Activated naive CD4-positive, alpha-beta T cell treated with anti-CD3 and anti-CD28 coated beads, Interleukin-2, amount 10 ng/mL, durations not matched to agents 7 days and 5 days (primary cell): ENCODE results near the gene DENND2A.
"Not testable (repeated sequence)": the region's sequence is repeated elsewhere in the genome, so short reads cannot be mapped to it uniquely, and the experiment has no call there.

Source experiments
- CTCF ChIA-PET: fragments of 350-600 bp; sonication (Branson Sonifier 250); formaldehyde crosslinking; loops from one replicate; lab custom pipeline; 2021; ENCODE audit warnings: antibody characterized with exemption; lab: Charles Lee
- DNase-seq: peaks from one replicate; pipeline ENCODE4 v3.0.0-alpha.2; 2020
- H3K27ac Mint-ChIP-seq: one replicate; pipeline ENCODE4 v1.8.0; 2021; ENCODE audit warnings: mild to moderate bottlenecking, moderate library complexity, mixed read lengths
- H3K27me3 Mint-ChIP-seq: one replicate; pipeline ENCODE4 v1.8.0; 2021; ENCODE audit warnings: mild to moderate bottlenecking, mixed read lengths
- H3K36me3 Mint-ChIP-seq: one replicate; pipeline ENCODE4 v1.8.0; 2021; ENCODE audit warnings: mixed read lengths
- H3K4me1 Mint-ChIP-seq: one replicate; pipeline ENCODE4 v1.8.0; 2021; ENCODE audit warnings: mixed read lengths
- H3K4me3 Mint-ChIP-seq: one replicate; pipeline ENCODE4 v1.8.0; 2021; ENCODE audit warnings: mild to moderate bottlenecking, moderate library complexity, mixed read lengths
- H3K9me3 Mint-ChIP-seq: one replicate; pipeline ENCODE4 v1.8.0; 2021; ENCODE audit warnings: mixed read lengths

The DENND2A gene

GRCh38 chr7:140669862-140670261 is 29.2 kb upstream of the DENND2A start:
- not testable (repeated sequence) for DNase-seq, H3K4me3 Mint-ChIP-seq, H3K27ac Mint-ChIP-seq, H3K9me3 Mint-ChIP-seq, H3K36me3 Mint-ChIP-seq
- Mint-ChIP-seq H3K27me3 (peaks cover 12% of the 10 kb centered on the region), H3K4me1 (peaks cover 24% of the 10 kb centered on the region)
- CTCF ChIA-PET = interaction anchor here (1.1 to 1.2 kb wide), 2 partner anchors 25 to 341 kb away, joined by 3 to 4 read pairs; no protein-coding TSS in a partner anchor

- peaks cover 19% of the 10 kb centered on the region for H3K4me1 Mint-ChIP-seq
- H3K27me3 Mint-ChIP-seq = peaks cover 12% of the 10 kb centered on the region
- H3K4me3 Mint-ChIP-seq = no peak overlapping the region
- H3K36me3 Mint-ChIP-seq = no peaks in the 10 kb centered on the region
- CTCF ChIA-PET = interaction anchor here (1.1 to 1.2 kb wide), 2 partner anchors 24 to 341 kb away, joined by 3 to 4 read pairs; no protein-coding TSS in a partner anchor
- DNase-seq = no peak
- no peaks in the 10 kb centered on the region for H3K9me3 Mint-ChIP-seq
- no peak overlapping the region for H3K27ac Mint-ChIP-seq
Observed at GRCh38 chr7:140669352-140669751, 28.7 kb upstream of the DENND2A start.

- DNase-seq = no peak
- H3K27ac Mint-ChIP-seq = no peak overlapping the region
- H3K27me3 Mint-ChIP-seq = peaks cover 15% of the 10 kb centered on the region
- H3K4me1 Mint-ChIP-seq = peaks cover 12% of the 10 kb centered on the region
- no peak overlapping the region for H3K4me3 Mint-ChIP-seq
- H3K9me3 Mint-ChIP-seq = no peaks in the 10 kb centered on the region
- CTCF ChIA-PET = interaction anchor here (1.2 kb wide), 1 partner anchor 23 kb away, joined by 4 read pairs; no protein-coding TSS in a partner anchor
- no peaks in the 10 kb centered on the region for H3K36me3 Mint-ChIP-seq
Observed at GRCh38 chr7:140668641-140669040, 28.0 kb upstream of the DENND2A start.

GRCh38 chr7:140667476-140667875 is 26.9 kb upstream of the DENND2A start:
- DNase-seq = no peak
- no peaks in the 10 kb centered on the region for H3K36me3 Mint-ChIP-seq
- CTCF ChIA-PET = no interaction called here
- peaks cover 15% of the 10 kb centered on the region for H3K27me3 Mint-ChIP-seq
- H3K4me1 Mint-ChIP-seq = peaks cover 9% of the 10 kb centered on the region
- no peak overlapping the region for H3K27ac Mint-ChIP-seq
- no peak overlapping the region for H3K4me3 Mint-ChIP-seq
- no peaks in the 10 kb centered on the region for H3K9me3 Mint-ChIP-seq

GRCh38 chr7:140662938-140663337 is 22.3 kb upstream of the DENND2A start:
- H3K4me3 Mint-ChIP-seq, H3K27ac Mint-ChIP-seq, DNase-seq, CTCF ChIA-PET, H3K9me3 Mint-ChIP-seq, H3K4me1 Mint-ChIP-seq, H3K36me3 Mint-ChIP-seq: not testable (repeated sequence)
- peaks cover 25% of the 10 kb centered on the region for H3K27me3 Mint-ChIP-seq

GRCh38 chr7:140661124-140661523 is 20.5 kb upstream of the DENND2A start:
- no peak for DNase-seq
- no peak overlapping the region for H3K4me3 Mint-ChIP-seq
- no peak overlapping the region for H3K27ac Mint-ChIP-seq
- H3K36me3 Mint-ChIP-seq = no peaks in the 10 kb centered on the region
- no peaks in the 10 kb centered on the region for H3K9me3 Mint-ChIP-seq
- H3K4me1 Mint-ChIP-seq = peaks cover 13% of the 10 kb centered on the region
- CTCF ChIA-PET = interaction anchor here (0.7 to 1.9 kb wide), 2 partner anchors 150 to 242 kb away, joined by 4 to 5 read pairs; no protein-coding TSS in a partner anchor
- H3K27me3 Mint-ChIP-seq = peaks cover 37% of the 10 kb centered on the region

GRCh38 chr7:140659856-140660255 is 19.2 kb upstream of the DENND2A start:
- H3K4me1 Mint-ChIP-seq = peaks cover 19% of the 10 kb centered on the region
- H3K27ac Mint-ChIP-seq = no peak overlapping the region
- CTCF ChIA-PET = interaction anchor here (1.9 kb wide), 1 partner anchor 151 kb away, joined by 5 read pairs; no protein-coding TSS in a partner anchor
- peaks cover 34% of the 10 kb centered on the region for H3K27me3 Mint-ChIP-seq
- DNase-seq = no peak
- H3K4me3 Mint-ChIP-seq = no peak overlapping the region
- H3K9me3 Mint-ChIP-seq = no peaks in the 10 kb centered on the region
- H3K36me3 Mint-ChIP-seq = no peaks in the 10 kb centered on the region

GRCh38 chr7:140657891-140658290 is 17.3 kb upstream of the DENND2A start:
- Mint-ChIP-seq H3K36me3 (no peaks in the 10 kb centered on the region), H3K27ac (no peak overlapping the region), H3K27me3 (peaks cover 35% of the 10 kb centered on the region), H3K9me3 (no peaks in the 10 kb centered on the region), H3K4me1 (peaks cover 21% of the 10 kb centered on the region), H3K4me3 (no peak overlapping the region)
- no peak for DNase-seq
- CTCF ChIA-PET = interaction anchor here (2.2 kb wide), 1 partner anchor 17 kb away, joined by 7 read pairs; no protein-coding TSS in a partner anchor

- no peaks in the 10 kb centered on the region for H3K9me3 Mint-ChIP-seq
- H3K27ac Mint-ChIP-seq = peak overlapping the region; percentile 46
- peaks cover 21% of the 10 kb centered on the region for H3K4me1 Mint-ChIP-seq
- H3K4me3 Mint-ChIP-seq = peak overlapping the region; percentile 58
- H3K27me3 Mint-ChIP-seq = peaks cover 41% of the 10 kb centered on the region
- peak; percentile 65 for DNase-seq
- H3K36me3 Mint-ChIP-seq = no peaks in the 10 kb centered on the region
- CTCF ChIA-PET = interaction anchor here (1.2 to 2.2 kb wide), 4 partner anchors 10 to 155 kb away, joined by 3 to 7 read pairs (median 5); no protein-coding TSS in a partner anchor
Observed at GRCh38 chr7:140656548-140657515, 16.2 kb upstream of the DENND2A start.

- peak overlapping the region; percentile 46 for H3K27ac Mint-ChIP-seq
Observed at GRCh38 chr7:140655511-140656408, 15.1 kb upstream of the DENND2A start.

GRCh38 chr7:140654661-140655060 is 14.0 kb upstream of the DENND2A start:
- no peak for DNase-seq
- Mint-ChIP-seq H3K27ac (no peak overlapping the region), H3K4me3 (no peak overlapping the region), H3K4me1 (peaks cover 21% of the 10 kb centered on the region), H3K9me3 (no peaks in the 10 kb centered on the region), H3K27me3 (peaks cover 45% of the 10 kb centered on the region), H3K36me3 (no peaks in the 10 kb centered on the region)
- CTCF ChIA-PET = no interaction called here

More at GRCh38 chr7:140655511-140656408, 15.1 kb upstream of the DENND2A start:
- DNase-seq = no peak
- peak overlapping the region; percentile 1 for H3K4me3 Mint-ChIP-seq
- no peaks in the 10 kb centered on the region for H3K9me3 Mint-ChIP-seq
- H3K27me3 Mint-ChIP-seq = peaks cover 50% of the 10 kb centered on the region
- peaks cover 21% of the 10 kb centered on the region for H3K4me1 Mint-ChIP-seq
- CTCF ChIA-PET = interaction anchor here (1.0 to 2.2 kb wide), 5 partner anchors 9 to 156 kb away, joined by 3 to 7 read pairs (median 4); no protein-coding TSS in a partner anchor
- no peaks in the 10 kb centered on the region for H3K36me3 Mint-ChIP-seq

- CTCF ChIA-PET = interaction anchor here (0.6 to 1.6 kb wide), 11 partner anchors 9 to 357 kb away, joined by 3 to 10 read pairs (median 4); no protein-coding TSS in a partner anchor
- Mint-ChIP-seq H3K27ac (no peak overlapping the region), H3K36me3 (no peaks in the 10 kb centered on the region), H3K27me3 (peaks cover 39% of the 10 kb centered on the region), H3K4me3 (no peak overlapping the region), H3K4me1 (peaks cover 21% of the 10 kb centered on the region), H3K9me3 (no peaks in the 10 kb centered on the region)
- no peak for DNase-seq
Observed at GRCh38 chr7:140654109-140654387, 13.4 kb upstream of the DENND2A start.

- H3K4me1 Mint-ChIP-seq = peaks cover 21% of the 10 kb centered on the region
- peaks cover 39% of the 10 kb centered on the region for H3K27me3 Mint-ChIP-seq
- no peaks in the 10 kb centered on the region for H3K36me3 Mint-ChIP-seq
- DNase-seq = peak; percentile 39
- CTCF ChIA-PET = interaction anchor here (0.6 to 1.6 kb wide), 12 partner anchors 9 to 358 kb away, joined by 3 to 10 read pairs (median 4); no protein-coding TSS in a partner anchor
- H3K4me3 Mint-ChIP-seq = no peak overlapping the region
- no peak overlapping the region for H3K27ac Mint-ChIP-seq
- H3K9me3 Mint-ChIP-seq = no peaks in the 10 kb centered on the region
Observed at GRCh38 chr7:140653319-140654108, 12.9 kb upstream of the DENND2A start.
